Peyer's patch (tissue), 4 donors: ENCODE measurements around the gene GFPT1.

Experiments
- CTCF ChIP-seq, 6 experiments: fragments of 450-650 bp in 4 of 6; fragments of 200-600 bp in 2 of 6; sonication (generic) in 1 of 6; IDR thresholded peaks; one replicate each; pipeline ENCODE4 v1.5.1; 2017 to 2019; ENCODE audit warnings: antibody characterized with exemption in 6 of 6, mild to moderate bottlenecking in 3 of 6, moderate library complexity in 1 of 6
- POLR2A ChIP-seq, 2 donors: fragments of 450-650 bp; IDR thresholded peaks; one replicate each; pipeline ENCODE4 v1.5.1; 2017; ENCODE audit warnings: antibody characterized with exemption in 2 of 2, mild to moderate bottlenecking in 2 of 2, moderate library complexity in 2 of 2

GRCh38 chr2:69300650-69301049 lies 86.4 kb downstream of the GFPT1 start:
- TF ChIP-seq CTCF (IDR thresholded peaks at IDR 0.05) = no peak
- TF ChIP-seq POLR2A (IDR thresholded peaks at IDR 0.05) = no peak
